ENCODE results near the gene SVEP1.

The SVEP1 gene

DNA sequence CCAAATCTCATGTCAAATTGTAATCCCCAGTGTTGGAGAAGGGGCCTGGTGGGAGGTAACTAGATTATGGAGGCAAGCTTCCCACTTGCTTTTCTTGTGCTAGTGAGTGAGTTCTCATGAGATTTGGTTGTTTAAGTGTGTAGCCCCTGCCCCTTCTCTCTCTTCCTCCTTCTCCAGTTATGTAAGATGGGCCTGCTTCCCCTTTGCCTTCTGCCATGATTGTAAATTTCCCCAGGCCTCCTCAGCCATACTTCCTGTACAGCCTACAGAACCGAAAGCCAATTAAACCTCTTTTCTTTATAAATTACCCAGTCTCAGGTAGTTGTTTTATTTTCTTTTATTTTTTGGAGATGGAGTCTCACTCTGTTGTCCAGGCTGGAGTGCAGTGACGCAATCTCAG is 223.6 kb downstream of the SVEP1 start:
- POLR2A ChIA-PET, result no interaction called here
- H3K27ac ChIP-seq (ENCODE audit: extremely low read depth, low read depth, low read length), result no peak overlapping the region
- no peaks in the 10 kb centered on the region for H3K4me1 ChIP-seq (ENCODE audit: control insufficient read depth, insufficient read depth, low read length)
- H3K36me3 ChIP-seq (ENCODE audit: control insufficient read depth in 2 of 2, insufficient read depth in 1 of 2, low read length in 2 of 2), result no peaks in the 10 kb centered on the region
- TF ChIP-seq GLIS2 (tag by site-specific recombination; IDR thresholded peaks at IDR 0.05), result no peak
- TF ChIP-seq WT1 (tag by site-specific recombination; IDR thresholded peaks at IDR 0.05), result no peak
- no peak for TF ChIP-seq BCL11B (tag by site-specific recombination; IDR thresholded peaks at IDR 0.05; ENCODE audit: low read depth)
- no peak for TF ChIP-seq SCRT1 (tag by site-specific recombination; IDR thresholded peaks at IDR 0.05; ENCODE audit: borderline replicate concordance)
- no peak for TF ChIP-seq SP7 (tag by site-specific recombination; IDR thresholded peaks at IDR 0.05)
- no peak for TF ChIP-seq ZNF707 (tag by site-specific recombination; IDR thresholded peaks at IDR 0.05)
- no peak for TF ChIP-seq IKZF3 (tag by site-specific recombination; IDR thresholded peaks at IDR 0.05)
- no peak for TF ChIP-seq ZNF514 (tag by site-specific recombination; IDR thresholded peaks at IDR 0.05)
- TF ChIP-seq, protein P1, sequence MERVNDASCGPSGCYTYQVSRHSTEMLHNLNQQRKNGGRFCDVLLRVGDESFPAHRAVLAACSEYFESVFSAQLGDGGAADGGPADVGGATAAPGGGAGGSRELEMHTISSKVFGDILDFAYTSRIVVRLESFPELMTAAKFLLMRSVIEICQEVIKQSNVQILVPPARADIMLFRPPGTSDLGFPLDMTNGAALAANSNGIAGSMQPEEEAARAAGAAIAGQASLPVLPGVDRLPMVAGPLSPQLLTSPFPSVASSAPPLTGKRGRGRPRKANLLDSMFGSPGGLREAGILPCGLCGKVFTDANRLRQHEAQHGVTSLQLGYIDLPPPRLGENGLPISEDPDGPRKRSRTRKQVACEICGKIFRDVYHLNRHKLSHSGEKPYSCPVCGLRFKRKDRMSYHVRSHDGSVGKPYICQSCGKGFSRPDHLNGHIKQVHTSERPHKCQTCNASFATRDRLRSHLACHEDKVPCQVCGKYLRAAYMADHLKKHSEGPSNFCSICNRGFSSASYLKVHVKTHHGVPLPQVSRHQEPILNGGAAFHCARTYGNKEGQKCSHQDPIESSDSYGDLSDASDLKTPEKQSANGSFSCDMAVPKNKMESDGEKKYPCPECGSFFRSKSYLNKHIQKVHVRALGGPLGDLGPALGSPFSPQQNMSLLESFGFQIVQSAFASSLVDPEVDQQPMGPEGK (tag by site-specific recombination; IDR thresholded peaks at IDR 0.05), result no peak
- no peak overlapping the region for H3K4me3 ChIP-seq (ENCODE audit: low read depth, low read length)
- CTCF ChIA-PET, result no interaction called here
- no peaks in the 10 kb centered on the region for H3K9me3 ChIP-seq (ENCODE audit: control insufficient read depth, insufficient read depth, low read depth, low read length)

DNA sequence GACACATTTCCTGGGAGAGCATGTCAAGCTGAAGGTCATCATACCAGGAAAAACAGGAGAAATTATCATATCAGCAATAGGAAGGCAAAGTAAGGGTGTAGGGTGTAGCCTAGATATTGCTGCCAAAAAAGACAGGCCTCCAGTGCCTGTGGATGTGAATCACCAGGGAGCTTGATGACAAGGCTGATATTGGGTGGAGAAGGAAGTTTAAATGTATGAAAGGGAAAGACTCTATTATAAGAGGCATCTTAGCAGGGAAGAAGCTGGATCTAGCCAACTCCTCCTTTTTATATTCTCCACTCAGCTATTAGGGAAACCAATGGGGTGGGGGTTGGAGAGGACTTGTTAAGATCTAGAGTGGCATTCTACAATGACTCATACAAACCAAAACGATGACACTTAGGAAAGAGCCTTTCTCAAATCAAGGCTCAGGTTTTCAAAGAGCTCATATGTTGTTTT is 228.5 kb downstream of the SVEP1 start:
- no peaks in the 10 kb centered on the region for H3K9me3 ChIP-seq (ENCODE audit: control insufficient read depth, insufficient read depth, low read depth, low read length)
- ChIA-PET POLR2A (interaction anchor here (1.1 kb wide), 2 partner anchors 10 to 94 kb away, joined by 3 to 4 read pairs; partner anchors contain the start of gene TXN), CTCF (interaction anchor here (1.1 kb wide), 1 partner anchor 133 kb away, joined by 3 read pairs; no protein-coding TSS in a partner anchor)
- no peak overlapping the region for H3K4me3 ChIP-seq (ENCODE audit: low read depth, low read length)
- no peak overlapping the region for H3K27ac ChIP-seq (ENCODE audit: extremely low read depth, low read depth, low read length)
- H3K36me3 ChIP-seq (ENCODE audit: control insufficient read depth in 2 of 2, insufficient read depth in 1 of 2, low read length in 2 of 2), result no peaks in the 10 kb centered on the region
- H3K4me1 ChIP-seq (ENCODE audit: control insufficient read depth, insufficient read depth, low read length), result no peaks in the 10 kb centered on the region
- TF ChIP-seq KLF1 (tag by site-specific recombination; IDR thresholded peaks at IDR 0.05) (0 out of 2 replicates have a peak, but pooled peaks have one; percentile 37), ZEB2 (tag by site-specific recombination; IDR thresholded peaks at IDR 0.05) (0 out of 2 replicates have a peak, but pooled peaks have one; percentile 26), ZNF335 (tag by site-specific recombination; conservative IDR thresholded peaks at IDR 0.05) (no peak), EGR2 (tag by site-specific recombination; IDR thresholded peaks at IDR 0.05; ENCODE audit: low read depth) (no peak), ZBTB7A (tag by site-specific recombination; IDR thresholded peaks at IDR 0.05; ENCODE audit: low read depth) (no peak), MEIS1 (CRISPR knock-in tag; IDR thresholded peaks at IDR 0.05; ENCODE audit: borderline replicate concordance) (0 out of 2 replicates have a peak, but pooled peaks have one; percentile 49), ZNF121 (tag by site-specific recombination; IDR thresholded peaks at IDR 0.05) (no peak), PRDM1 (tag by site-specific recombination; IDR thresholded peaks at IDR 0.05) (0 out of 2 replicates have a peak, but pooled peaks have one; percentile 26), ZNF549 (tag by site-specific recombination; IDR thresholded peaks at IDR 0.05) (no peak), FEZF1 (tag by site-specific recombination; IDR thresholded peaks at IDR 0.05) (0 out of 2 replicates have a peak, but pooled peaks have one; percentile 40), OSR2 (tag by site-specific recombination; IDR thresholded peaks at IDR 0.05) (no peak), ZNF48 (tag by site-specific recombination; IDR thresholded peaks at IDR 0.05) (no peak), ZNF660 (tag by site-specific recombination; IDR thresholded peaks at IDR 0.05) (peak; percentile 42; the same call in 1 of the 2 replicates), KLF7 (tag by site-specific recombination; IDR thresholded peaks at IDR 0.05; ENCODE audit: borderline replicate concordance) (no peak)
- TF ChIP-seq, protein P2, sequence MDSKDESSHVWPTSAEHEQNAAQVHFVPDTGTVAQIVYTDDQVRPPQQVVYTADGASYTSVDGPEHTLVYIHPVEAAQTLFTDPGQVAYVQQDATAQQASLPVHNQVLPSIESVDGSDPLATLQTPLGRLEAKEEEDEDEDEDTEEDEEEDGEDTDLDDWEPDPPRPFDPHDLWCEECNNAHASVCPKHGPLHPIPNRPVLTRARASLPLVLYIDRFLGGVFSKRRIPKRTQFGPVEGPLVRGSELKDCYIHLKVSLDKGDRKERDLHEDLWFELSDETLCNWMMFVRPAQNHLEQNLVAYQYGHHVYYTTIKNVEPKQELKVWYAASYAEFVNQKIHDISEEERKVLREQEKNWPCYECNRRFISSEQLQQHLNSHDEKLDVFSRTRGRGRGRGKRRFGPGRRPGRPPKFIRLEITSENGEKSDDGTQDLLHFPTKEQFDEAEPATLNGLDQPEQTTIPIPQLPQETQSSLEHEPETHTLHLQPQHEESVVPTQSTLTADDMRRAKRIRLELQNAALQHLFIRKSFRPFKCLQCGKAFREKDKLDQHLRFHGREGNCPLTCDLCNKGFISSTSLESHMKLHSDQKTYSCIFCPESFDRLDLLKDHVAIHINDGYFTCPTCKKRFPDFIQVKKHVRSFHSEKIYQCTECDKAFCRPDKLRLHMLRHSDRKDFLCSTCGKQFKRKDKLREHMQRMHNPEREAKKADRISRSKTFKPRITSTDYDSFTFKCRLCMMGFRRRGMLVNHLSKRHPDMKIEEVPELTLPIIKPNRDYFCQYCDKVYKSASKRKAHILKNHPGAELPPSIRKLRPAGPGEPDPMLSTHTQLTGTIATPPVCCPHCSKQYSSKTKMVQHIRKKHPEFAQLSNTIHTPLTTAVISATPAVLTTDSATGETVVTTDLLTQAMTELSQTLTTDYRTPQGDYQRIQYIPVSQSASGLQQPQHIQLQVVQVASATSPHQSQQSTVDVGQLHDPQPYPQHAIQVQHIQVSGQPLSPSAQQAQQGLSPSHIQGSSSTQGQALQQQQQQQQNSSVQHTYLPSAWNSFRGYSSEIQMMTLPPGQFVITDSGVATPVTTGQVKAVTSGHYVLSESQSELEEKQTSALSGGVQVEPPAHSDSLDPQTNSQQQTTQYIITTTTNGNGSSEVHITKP (tag by site-specific recombination; IDR thresholded peaks at IDR 0.05), result no peak
- TF ChIP-seq, protein P3, sequence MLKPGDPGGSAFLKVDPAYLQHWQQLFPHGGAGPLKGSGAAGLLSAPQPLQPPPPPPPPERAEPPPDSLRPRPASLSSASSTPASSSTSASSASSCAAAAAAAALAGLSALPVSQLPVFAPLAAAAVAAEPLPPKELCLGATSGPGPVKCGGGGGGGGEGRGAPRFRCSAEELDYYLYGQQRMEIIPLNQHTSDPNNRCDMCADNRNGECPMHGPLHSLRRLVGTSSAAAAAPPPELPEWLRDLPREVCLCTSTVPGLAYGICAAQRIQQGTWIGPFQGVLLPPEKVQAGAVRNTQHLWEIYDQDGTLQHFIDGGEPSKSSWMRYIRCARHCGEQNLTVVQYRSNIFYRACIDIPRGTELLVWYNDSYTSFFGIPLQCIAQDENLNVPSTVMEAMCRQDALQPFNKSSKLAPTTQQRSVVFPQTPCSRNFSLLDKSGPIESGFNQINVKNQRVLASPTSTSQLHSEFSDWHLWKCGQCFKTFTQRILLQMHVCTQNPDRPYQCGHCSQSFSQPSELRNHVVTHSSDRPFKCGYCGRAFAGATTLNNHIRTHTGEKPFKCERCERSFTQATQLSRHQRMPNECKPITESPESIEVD (tag by site-specific recombination; IDR thresholded peaks at IDR 0.05), result 0 out of 2 replicates have a peak, but pooled peaks have one; percentile 22
